Forelimb muscle (tissue), 1 donor: Measurements from ENCODE around the gene SLC39A13. TPM values are rescaled to one million over a fixed set of nuclear protein-coding genes. Genes with fewer than 3 reads are reported as not detected.

ENCODE experiments used
- DNase-seq: peaks from one replicate; pipeline ENCODE4 v3.0.0-alpha.2; 2013; ENCODE audit warnings: low read depth
- polyA plus RNA-seq: library from polyadenylated mRNA; unstranded; fragments of 120-200 nt; gene quantifications from one replicate; pipeline ENCODE4 v1.2.1, GENCODE V29; 2013; ENCODE audit not compliant: insufficient read length

The SLC39A13 gene
- polyA plus RNA-seq, result 35.3 TPM

GRCh38 chr11:47407746-47408590 is at the start of gene SLC39A13:
Gene SLC39A13, plus strand, starts transcription at chr11:47408590. Its CDS starts 1,505 bp downstream, at chr11:47410095.
- peak; percentile 77 for DNase-seq

GRCh38 chr11:47358731-47359051 is 49.7 kb upstream of the SLC39A13 start:
- DNase-seq, result no peak

- DNase-seq, result no peak
These were observed 49.2 kb upstream of the SLC39A13 start for GRCh38 chr11:47359162-47359561.

GRCh38 chr11:47359586-47359985 is 48.8 kb upstream of the SLC39A13 start:
- DNase-seq, result no peak

- no peak for DNase-seq
These were observed 48.0 kb upstream of the SLC39A13 start for GRCh38 chr11:47360341-47360740.

- no peak for DNase-seq
These were observed 47.0 kb upstream of the SLC39A13 start for GRCh38 chr11:47361419-47361818.

GRCh38 chr11:47366020-47366490 is 42.3 kb upstream of the SLC39A13 start:
- DNase-seq, result no peak

- DNase-seq, result no peak
These were observed 38.7 kb upstream of the SLC39A13 start for GRCh38 chr11:47369676-47370075.

GRCh38 chr11:47372422-47372821 is 36.0 kb upstream of the SLC39A13 start:
- DNase-seq, result no peak

GRCh38 chr11:47373876-47374719 is 34.3 kb upstream of the SLC39A13 start:
- no peak for DNase-seq

- no peak for DNase-seq
These were observed 33.7 kb upstream of the SLC39A13 start for GRCh38 chr11:47374720-47375019.

GRCh38 chr11:47375020-47375419 is 33.4 kb upstream of the SLC39A13 start:
- DNase-seq, result no peak

GRCh38 chr11:47375546-47376085 is 32.8 kb upstream of the SLC39A13 start:
- DNase-seq, result no peak

- no peak for DNase-seq
These were observed 32.3 kb upstream of the SLC39A13 start for GRCh38 chr11:47376107-47376524.

- DNase-seq, result no peak
These were observed 31.6 kb upstream of the SLC39A13 start for GRCh38 chr11:47376525-47377371.

GRCh38 chr11:47377571-47378009 is 30.8 kb upstream of the SLC39A13 start:
- DNase-seq, result no peak

GRCh38 chr11:47378010-47378835 is 30.2 kb upstream of the SLC39A13 start, which contains the start of gene SPI1:
Gene SPI1, minus strand, starts transcription at chr11:47378547. Its CDS starts 194 bp downstream, at chr11:47378353.
- DNase-seq, result no peak

- DNase-seq, result no peak
These were observed 29.6 kb upstream of the SLC39A13 start for GRCh38 chr11:47378836-47379170.

- no peak for DNase-seq
These were observed 29.1 kb upstream of the SLC39A13 start for GRCh38 chr11:47379317-47379716.

- DNase-seq, result no peak
These were observed 28.3 kb upstream of the SLC39A13 start for GRCh38 chr11:47380078-47380477.

GRCh38 chr11:47383071-47383470 is 25.3 kb upstream of the SLC39A13 start:
- DNase-seq, result no peak
